Trophoblast cell (in vitro differentiated cells and primary cell): ENCODE data around the gene SMYD3.

ENCODE experiments used
- DNase-seq, 2 donors: peaks; one replicate each; pipeline ENCODE4 v3.0.0-alpha.2; 2016
- H2AFZ ChIP-seq: 2 replicates; pipeline ENCODE4 v1.6.1; 2013; ENCODE audit warnings: low read length, moderate library complexity, mild to moderate bottlenecking; ENCODE audit not compliant: insufficient read depth, poor library complexity
- H2AK5ac ChIP-seq: 2 replicates; pipeline ENCODE4 v1.6.1; 2013; ENCODE audit warnings: mild to moderate bottlenecking, low read length
- H2BK120ac ChIP-seq: 2 replicates; pipeline ENCODE4 v1.6.1; 2013; ENCODE audit warnings: low read length, mild to moderate bottlenecking, moderate library complexity; ENCODE audit not compliant: insufficient read depth, poor library complexity
- H2BK12ac ChIP-seq: 2 replicates; pipeline ENCODE4 v1.6.1; 2013; ENCODE audit warnings: mild to moderate bottlenecking, low read length, moderate library complexity
- H2BK5ac ChIP-seq: 2 replicates; pipeline ENCODE4 v1.6.1; 2013; ENCODE audit warnings: low read length, low read depth, moderate library complexity, mild to moderate bottlenecking; ENCODE audit not compliant: poor library complexity
- H3K14ac ChIP-seq: 2 replicates; pipeline ENCODE4 v1.6.1; 2013; ENCODE audit warnings: mild to moderate bottlenecking, low read length
- H3K18ac ChIP-seq: 2 replicates; pipeline ENCODE4 v1.6.1; 2013; ENCODE audit warnings: mild to moderate bottlenecking, low read length
- H3K23ac ChIP-seq: 2 replicates; pipeline ENCODE4 v1.6.1; 2013; ENCODE audit warnings: low read length
- H3K27ac ChIP-seq: 2 replicates; pipeline ENCODE4 v1.5.1; 2013; ENCODE audit warnings: low read depth, mild to moderate bottlenecking, inconsistent platforms, low read length, moderate library complexity
- H3K27me3 ChIP-seq: 2 replicates; pipeline ENCODE4 v1.6.1; 2013; ENCODE audit warnings: inconsistent platforms, mild to moderate bottlenecking, low read length, moderate library complexity; ENCODE audit not compliant: insufficient read depth
- H3K36me3 ChIP-seq, 2 experiments: 1 replicate in 1 of 2; 2 replicates in 1 of 2; pipeline ENCODE4 v1.6.1; 2013; ENCODE audit warnings: low read length in 2 of 2, mild to moderate bottlenecking in 2 of 2, moderate library complexity in 1 of 2; ENCODE audit not compliant: insufficient read depth in 2 of 2, control insufficient read depth in 1 of 2
- H3K4ac ChIP-seq: 2 replicates; pipeline ENCODE4 v1.6.1; 2013; ENCODE audit warnings: low read depth, mild to moderate bottlenecking, low read length, moderate library complexity
- H3K4me1 ChIP-seq, 2 experiments: 1 replicate in 1 of 2; 2 replicates in 1 of 2; pipeline ENCODE4 v1.6.1; 2013; ENCODE audit warnings: low read length in 2 of 2, mild to moderate bottlenecking in 2 of 2, moderate library complexity in 1 of 2; ENCODE audit not compliant: insufficient read depth in 2 of 2, control insufficient read depth in 1 of 2
- H3K4me2 ChIP-seq: 2 replicates; pipeline ENCODE4 v1.6.1; 2013; ENCODE audit warnings: inconsistent platforms, mild to moderate bottlenecking, low read length, moderate library complexity
- H3K4me3 ChIP-seq: 2 replicates; pipeline ENCODE4 v1.5.1; 2013; ENCODE audit warnings: mild to moderate bottlenecking, low read depth, low read length, inconsistent platforms
- H3K79me1 ChIP-seq: one replicate; pipeline ENCODE4 v1.6.1; 2013; ENCODE audit warnings: low read length
- H3K79me2 ChIP-seq: 2 replicates; pipeline ENCODE4 v1.6.1; 2013; ENCODE audit warnings: low read length, mild to moderate bottlenecking; ENCODE audit not compliant: control insufficient read depth, insufficient read depth, poor library complexity
- H3K9ac ChIP-seq: 2 replicates; pipeline ENCODE4 v1.6.1; 2013; ENCODE audit warnings: mild to moderate bottlenecking, low read length
- H3K9me3 ChIP-seq: 2 replicates; pipeline ENCODE4 v1.6.1; 2013; ENCODE audit warnings: low read depth, mild to moderate bottlenecking, control low read depth, inconsistent platforms, low read length; ENCODE audit not compliant: insufficient read depth
- H4K12ac ChIP-seq: 2 replicates; pipeline ENCODE4 v1.6.1; 2013; ENCODE audit warnings: low read depth, mild to moderate bottlenecking, low read length, moderate library complexity
- H4K8ac ChIP-seq: 2 replicates; pipeline ENCODE4 v1.6.1; 2013; ENCODE audit warnings: low read depth, mild to moderate bottlenecking, low read length, moderate library complexity
- H4K91ac ChIP-seq: one replicate; pipeline ENCODE4 v1.6.1; 2013; ENCODE audit warnings: low read depth, mild to moderate bottlenecking, low read length, moderate library complexity
- WGBS: extraction: QIAGEN DNeasy Blood & Tissue Kit; methylation state at CpG from one replicate; pipeline ENCODE4 v1.1.7; 2013; ENCODE audit warnings: missing lambda C conversion rate; ENCODE audit not compliant: insufficient read length, insufficient coverage; ENCODE audit errors: extremely low coverage; 5-methylcytosine and 5-hydroxymethylcytosine counted together

SMYD3 gene

DNA sequence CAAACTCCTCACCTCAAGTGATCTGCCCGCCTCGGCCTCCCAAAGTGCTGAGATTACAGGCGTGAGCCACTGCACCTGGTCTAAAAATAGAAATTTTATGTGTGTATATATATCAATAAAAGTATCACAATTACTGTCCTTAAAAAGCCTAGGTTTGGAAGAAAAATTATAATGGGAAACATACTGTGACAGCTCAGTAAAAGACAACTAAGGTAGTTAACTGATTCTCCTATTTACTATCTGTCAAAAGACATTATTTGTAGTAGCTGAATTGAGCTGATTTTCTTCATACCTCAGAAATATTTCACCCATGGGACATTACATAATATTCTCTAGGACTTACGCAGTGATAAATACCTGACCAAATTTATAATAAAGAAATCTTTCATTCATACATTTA is 122.5 kb downstream of the SMYD3 start:
- WGBS = no CpG with 5 or more reads among the region's 4 CpGs
- no peak overlapping the region for H3K4me2 ChIP-seq
- H3K9me3 ChIP-seq = peaks cover 3% of the 10 kb centered on the region

GRCh38 chr1:246383791-246384190 is 123.3 kb downstream of the SMYD3 start:
- H3K23ac ChIP-seq = no peak overlapping the region
- no peak overlapping the region for H3K14ac ChIP-seq
- H3K18ac ChIP-seq = no peak overlapping the region
- H4K8ac ChIP-seq = no peak overlapping the region
- H3K4ac ChIP-seq = no peak overlapping the region
- H3K79me1 ChIP-seq = no peaks in the 10 kb centered on the region
- no peak overlapping the region for H3K27ac ChIP-seq
- H3K36me3 ChIP-seq = no peaks in the 10 kb centered on the region
- no peak overlapping the region for H2BK120ac ChIP-seq
- no peak overlapping the region for H3K4me3 ChIP-seq
- no peak for DNase-seq
- no peak overlapping the region for H2BK5ac ChIP-seq
- no peak overlapping the region for H2BK12ac ChIP-seq
- H4K91ac ChIP-seq = no peak overlapping the region
- H3K27me3 ChIP-seq = no peaks in the 10 kb centered on the region
- peaks cover 3% of the 10 kb centered on the region for H3K9me3 ChIP-seq
- H3K4me1 ChIP-seq = no peaks in the 10 kb centered on the region
- no peak overlapping the region for H4K12ac ChIP-seq
- H3K9ac ChIP-seq = no peak overlapping the region
- H2AFZ ChIP-seq = no peak overlapping the region
- H2AK5ac ChIP-seq = no peak overlapping the region
- no peaks in the 10 kb centered on the region for H3K79me2 ChIP-seq
- no peak overlapping the region for H3K4me2 ChIP-seq

More for the DNA sequence above, 122.5 kb downstream of the SMYD3 start:
- Histone ChIP-seq H3K4me1 (no peaks in the 10 kb centered on the region), H3K4me3 (no peak overlapping the region), H2BK120ac (no peak overlapping the region), H2BK12ac (no peak overlapping the region), H2AK5ac (no peak overlapping the region), H2BK5ac (no peak overlapping the region), H3K27me3 (no peaks in the 10 kb centered on the region), H3K23ac (no peak overlapping the region), H3K18ac (no peak overlapping the region), H3K79me1 (no peaks in the 10 kb centered on the region), H2AFZ (no peak overlapping the region), H3K36me3 (no peaks in the 10 kb centered on the region), H3K4ac (no peak overlapping the region), H3K79me2 (no peaks in the 10 kb centered on the region), H3K9ac (no peak overlapping the region), H3K14ac (no peak overlapping the region), H4K12ac (no peak overlapping the region), H3K27ac (no peak overlapping the region), H4K8ac (no peak overlapping the region), H4K91ac (no peak overlapping the region)
- DNase-seq = no peak

DNA sequence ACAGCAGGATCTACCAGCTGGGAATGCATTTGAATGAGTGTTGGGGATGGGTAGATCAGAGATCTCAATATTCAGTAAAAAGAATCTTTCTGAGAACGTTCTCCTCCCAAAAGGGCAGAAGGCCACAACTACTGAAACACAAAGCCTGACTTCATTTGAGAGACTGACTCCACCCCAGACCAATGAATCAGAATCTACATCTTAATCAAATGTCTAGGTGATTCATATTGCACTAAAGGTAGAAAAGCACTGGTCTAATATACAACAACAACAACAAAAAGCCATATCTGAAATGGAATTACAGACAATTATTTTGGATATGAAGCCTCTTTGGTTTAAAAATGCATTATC is 123.9 kb downstream of the SMYD3 start:
- Histone ChIP-seq H2BK120ac (no peak overlapping the region), H3K4me3 (no peak overlapping the region), H3K79me1 (no peaks in the 10 kb centered on the region), H3K4ac (no peak overlapping the region), H3K4me2 (no peak overlapping the region), H3K79me2 (no peaks in the 10 kb centered on the region), H3K4me1 (no peaks in the 10 kb centered on the region), H4K91ac (no peak overlapping the region), H3K18ac (no peak overlapping the region), H3K9ac (no peak overlapping the region), H3K36me3 (no peaks in the 10 kb centered on the region), H3K23ac (no peak overlapping the region), H2BK5ac (no peak overlapping the region), H3K27me3 (no peaks in the 10 kb centered on the region), H2AFZ (no peak overlapping the region), H3K27ac (no peak overlapping the region), H4K12ac (no peak overlapping the region), H3K9me3 (peaks cover 3% of the 10 kb centered on the region), H2BK12ac (no peak overlapping the region), H4K8ac (no peak overlapping the region), H2AK5ac (no peak overlapping the region), H3K14ac (no peak overlapping the region)
- DNase-seq = no peak
- no CpG with 5 or more reads among the region's 1 CpG for WGBS

DNA sequence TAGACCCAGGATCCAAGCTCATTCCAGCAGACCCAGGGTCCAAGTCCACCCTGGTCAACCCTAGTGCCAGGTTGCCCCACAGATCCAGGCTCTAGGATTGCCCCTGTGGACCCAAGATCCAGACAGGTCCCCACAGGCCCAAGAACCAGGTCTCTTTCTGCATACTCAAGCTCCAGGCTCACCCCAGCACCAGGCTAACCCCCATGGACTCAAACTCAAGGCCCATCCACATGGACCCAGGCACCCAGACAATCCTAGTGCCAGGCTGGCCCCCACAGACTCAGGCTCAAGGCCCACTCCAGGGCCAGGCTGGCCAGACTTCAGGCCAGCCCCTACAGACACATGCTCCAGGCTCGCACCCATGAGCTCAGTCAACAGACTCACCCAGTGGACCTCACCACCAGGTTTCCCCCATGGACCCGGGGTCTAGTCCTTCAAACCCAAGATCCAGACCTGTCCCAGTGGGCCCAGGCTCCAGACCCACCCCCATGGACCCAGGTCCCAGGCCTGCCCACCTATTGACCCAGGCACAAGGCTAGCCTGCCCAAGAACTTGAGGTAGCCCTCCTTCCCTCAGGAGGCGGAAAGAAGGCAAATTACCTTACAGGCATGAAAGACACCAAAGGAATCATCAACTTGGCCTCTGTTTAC is 124.4 kb downstream of the SMYD3 start:
- Histone ChIP-seq H2BK120ac (no peak overlapping the region), H3K4me3 (no peak overlapping the region), H2BK5ac (no peak overlapping the region), H3K23ac (no peak overlapping the region), H3K79me2 (no peaks in the 10 kb centered on the region), H3K18ac (no peak overlapping the region), H3K9me3 (peaks cover 3% of the 10 kb centered on the region), H3K4ac (no peak overlapping the region), H3K79me1 (no peaks in the 10 kb centered on the region), H3K36me3 (no peaks in the 10 kb centered on the region), H2AFZ (no peak overlapping the region), H3K9ac (no peak overlapping the region), H2AK5ac (no peak overlapping the region), H2BK12ac (no peak overlapping the region), H3K27me3 (no peaks in the 10 kb centered on the region), H4K12ac (no peak overlapping the region), H3K4me2 (no peak overlapping the region), H3K4me1 (no peaks in the 10 kb centered on the region), H4K91ac (no peak overlapping the region), H3K27ac (no peak overlapping the region), H4K8ac (no peak overlapping the region), H3K14ac (no peak overlapping the region)
- no CpG with 5 or more reads among the region's 3 CpGs for WGBS
- DNase-seq = no peak
